DMS79 (cell line): Measurements from ENCODE around the gene TBX6.

Experiments
- DNase-seq: peaks from one replicate; lab custom pipeline; 2025; lab: John Stamatoyannopoulos, UW

The TBX6 gene

GRCh38 chr16:30086291-30087140 is 5.2 kb downstream of the TBX6 start:
- DNase-seq, result no peak

DNA sequence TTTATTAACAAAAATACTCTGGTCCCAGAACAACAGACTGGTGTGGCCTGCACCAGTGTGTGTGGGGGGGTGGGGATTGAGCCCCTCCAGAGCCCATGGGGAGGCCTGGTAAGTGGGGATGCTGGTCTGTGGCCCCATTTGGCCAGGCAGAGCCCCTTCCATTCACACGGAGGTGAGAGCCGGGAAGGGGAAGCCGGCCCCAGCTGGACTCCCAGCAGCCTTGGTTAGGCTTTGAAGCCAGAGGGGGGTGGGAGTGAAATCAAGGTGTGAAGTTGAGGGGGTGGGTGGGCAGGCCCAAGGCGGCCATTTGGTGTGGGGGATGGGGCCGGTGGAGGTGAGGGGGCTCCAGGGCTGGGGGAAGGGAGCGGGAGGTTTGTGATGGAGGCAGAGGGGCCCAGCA is 5.9 kb downstream of the TBX6 start:
- no peak for DNase-seq

DNA sequence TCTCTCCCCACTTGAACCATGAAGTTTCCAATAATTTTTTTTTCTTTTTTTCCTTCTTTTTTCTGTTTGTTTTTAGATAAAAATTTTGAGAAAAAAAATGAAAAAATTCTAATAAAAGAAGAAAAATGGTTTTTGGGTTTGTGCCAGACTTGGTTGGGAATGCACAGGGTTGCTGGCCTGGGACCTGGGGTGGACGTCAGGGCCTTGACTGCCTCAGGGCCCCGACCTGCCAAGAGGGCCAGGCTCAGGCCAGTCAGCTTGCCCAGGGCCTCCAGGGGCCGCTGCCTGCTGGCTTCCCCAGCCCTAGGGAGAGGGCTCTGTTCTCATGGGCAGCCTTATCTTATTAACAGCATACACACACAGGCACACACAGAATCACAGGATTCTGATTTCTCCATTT is 6.5 kb downstream of the TBX6 start:
- DNase-seq, result no peak

DNA sequence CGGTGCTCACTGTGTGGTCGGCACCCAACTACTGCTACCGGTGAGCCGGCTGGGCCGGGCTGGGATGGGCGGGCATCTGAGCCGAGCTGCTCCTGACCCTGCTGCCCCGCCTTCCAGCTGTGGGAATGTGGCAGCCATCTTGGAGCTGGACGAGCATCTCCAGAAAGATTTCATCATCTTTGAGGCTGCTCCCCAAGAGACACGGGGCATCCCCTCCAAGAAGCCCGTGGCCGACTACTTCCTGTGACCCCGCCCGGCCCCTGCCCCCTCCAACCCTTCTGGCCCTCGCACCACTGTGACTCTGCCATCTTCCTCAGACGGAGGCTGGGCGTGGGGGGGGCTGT is 6.9 kb downstream of the TBX6 start:
- no peak for DNase-seq

DNA sequence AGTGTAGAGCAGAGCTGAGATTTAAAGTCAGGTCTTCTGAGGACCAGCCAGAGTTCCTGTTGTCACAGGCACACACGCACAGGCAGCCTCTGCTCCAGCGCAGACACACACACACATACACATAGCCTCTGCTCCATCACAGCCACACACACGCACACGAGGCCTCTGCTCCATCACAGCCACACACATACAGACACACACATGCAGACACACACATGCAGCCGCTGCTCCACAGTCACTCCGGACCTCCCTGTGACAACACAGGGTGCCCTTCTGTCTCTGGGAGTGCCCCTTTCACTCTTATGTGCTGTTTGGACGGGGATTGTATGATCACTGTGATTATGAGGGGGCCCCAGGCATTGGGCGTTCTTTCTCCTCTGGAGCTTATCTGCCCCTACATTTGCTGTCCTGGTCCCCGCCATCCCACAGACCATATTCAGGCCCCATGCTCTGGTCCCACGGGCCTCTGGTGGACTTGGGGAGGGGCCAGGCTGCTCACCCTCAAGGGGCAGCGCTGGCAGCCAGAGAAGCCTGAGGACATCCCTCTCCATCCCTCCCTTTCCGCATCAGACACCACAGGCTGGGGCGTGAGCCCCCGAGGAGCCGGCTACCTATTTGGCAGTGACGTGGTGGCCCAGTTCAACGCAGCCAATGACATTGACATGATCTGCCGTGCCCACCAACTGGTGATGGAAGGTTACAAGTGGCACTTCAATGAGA is 7.5 kb downstream of the TBX6 start:
- DNase-seq, result no peak

DNA sequence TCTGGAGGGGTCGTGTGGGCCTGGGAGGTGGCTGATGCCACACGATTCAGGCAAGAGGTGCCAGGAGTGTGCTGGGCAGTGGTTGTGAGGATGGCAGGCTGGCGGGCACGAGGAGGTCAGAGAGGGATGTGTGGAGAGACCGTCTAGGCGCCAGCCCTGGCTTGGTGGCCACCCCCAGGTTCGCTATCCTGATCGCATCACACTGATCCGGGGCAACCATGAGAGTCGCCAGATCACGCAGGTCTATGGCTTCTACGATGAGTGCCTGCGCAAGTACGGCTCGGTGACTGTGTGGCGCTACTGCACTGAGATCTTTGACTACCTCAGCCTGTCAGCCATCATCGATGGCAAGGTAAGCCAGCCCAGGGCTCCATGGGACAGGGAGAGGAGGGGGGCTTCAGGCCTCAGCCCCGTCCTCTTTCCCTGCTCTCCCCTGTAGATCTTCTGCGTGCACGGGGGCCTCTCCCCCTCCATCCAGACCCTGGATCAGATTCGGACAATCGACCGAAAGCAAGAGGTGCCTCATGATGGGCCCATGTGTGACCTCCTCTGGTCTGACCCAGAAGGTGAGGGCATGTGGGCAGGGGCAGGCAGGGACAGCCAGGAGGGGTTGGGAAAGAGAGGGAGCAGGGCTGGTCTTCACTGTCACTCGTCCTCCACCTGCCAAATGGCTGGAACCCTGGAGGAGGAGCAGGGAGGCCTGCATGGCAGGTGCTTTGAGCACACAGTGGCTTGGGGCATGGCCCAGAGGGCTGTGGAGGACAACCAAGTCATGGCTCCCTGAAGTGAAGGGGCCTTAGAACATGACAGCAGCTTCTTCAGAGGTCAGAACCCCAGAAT is 8.3 kb downstream of the TBX6 start:
- DNase-seq, result no peak

- no peak for DNase-seq
Observed at GRCh38 chr16:30082545-30083090, 9.1 kb downstream of the TBX6 start.

- no peak for DNase-seq
Observed at GRCh38 chr16:30079480-30079879, 12.2 kb downstream of the TBX6 start.

GRCh38 chr16:30078744-30079143 is 13.0 kb downstream of the TBX6 start:
- DNase-seq, result no peak

DNA sequence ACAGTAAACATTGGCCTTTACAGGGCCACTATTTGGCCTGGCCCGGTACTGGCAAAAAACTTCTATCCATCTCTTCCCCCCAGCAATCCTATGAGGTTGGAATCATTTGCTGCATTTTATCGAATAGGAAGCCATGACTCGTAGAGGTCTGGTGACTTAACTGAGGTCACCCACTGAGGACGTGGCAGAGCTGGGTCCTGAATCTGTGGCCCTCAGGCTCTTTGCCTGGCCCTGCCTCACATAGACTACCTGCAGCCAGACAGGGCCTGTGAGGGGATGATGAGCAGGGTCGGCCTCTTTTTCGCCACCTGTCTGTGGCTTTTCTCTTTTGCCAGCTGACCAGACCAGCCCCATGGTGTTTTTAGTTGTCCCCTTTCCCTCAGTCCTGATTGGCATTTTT is 14.1 kb downstream of the TBX6 start:
- DNase-seq, result no peak

- no peak for DNase-seq
Observed at GRCh38 chr16:30076276-30076791, 15.4 kb downstream of the TBX6 start.

DNA sequence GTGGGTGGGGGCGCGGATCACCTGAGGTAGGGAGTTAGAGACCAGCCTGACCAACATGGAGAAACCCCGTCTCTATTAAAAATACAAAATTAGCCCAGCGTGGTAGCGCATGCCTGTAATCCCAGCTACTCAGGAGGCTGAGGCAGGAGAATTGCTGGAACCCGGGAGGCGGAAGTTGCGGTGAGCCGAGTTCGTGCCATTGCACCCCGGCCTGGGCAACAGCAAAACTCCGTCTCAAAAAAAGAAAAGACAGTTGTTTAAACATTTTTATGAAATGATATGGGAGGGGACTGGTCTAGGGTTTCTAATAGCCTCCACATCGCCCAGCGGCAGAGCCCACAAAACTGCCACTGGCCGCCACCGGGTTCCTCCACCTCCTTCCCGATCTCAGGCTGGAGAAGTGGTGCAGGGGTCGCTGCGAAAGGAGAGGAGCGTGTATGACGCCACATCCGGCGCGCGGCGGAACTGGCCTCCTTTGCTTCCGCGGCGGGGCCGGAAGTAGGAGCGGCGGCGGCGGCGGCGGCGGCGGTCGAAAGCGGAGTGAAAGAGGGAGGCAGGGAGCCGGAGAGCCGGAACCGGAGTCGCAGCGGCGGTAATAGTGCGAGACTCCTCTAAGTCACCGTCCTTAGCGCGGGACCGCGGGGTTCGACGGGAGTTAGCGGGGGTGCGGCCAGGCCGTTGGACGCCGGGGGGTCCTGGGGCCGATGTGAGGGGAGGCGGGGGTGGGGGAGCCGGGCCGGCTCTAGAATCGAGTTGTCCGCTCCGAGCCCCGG is 16.0 kb downstream of the TBX6 start, which contains the start of gene PPP4C:
PPP4C (plus strand) TSS at position 492 of the 773 bp plus-strand sequence. CDS start 384 bp downstream, outside the sequence.
- peak; percentile 46 for DNase-seq

DNA sequence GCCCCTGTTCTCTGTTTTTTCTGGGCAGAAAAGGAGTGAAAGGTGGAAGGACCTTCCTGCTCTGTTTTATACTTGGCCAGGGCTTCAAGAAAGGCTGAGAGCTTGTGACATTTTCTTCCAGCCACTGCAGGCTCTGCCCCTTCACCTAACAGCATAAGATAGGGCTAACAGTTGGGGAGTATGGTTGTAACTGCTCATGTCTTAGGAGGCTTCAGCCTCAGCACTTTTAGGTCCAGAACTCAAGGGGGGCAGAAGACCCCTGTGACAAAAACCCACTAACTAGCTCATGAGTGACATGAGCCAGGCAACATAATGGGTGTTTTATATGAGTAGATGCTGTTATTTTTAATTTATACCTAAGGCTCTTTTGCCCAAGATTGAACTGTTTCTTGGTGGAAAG is 21.2 kb downstream of the TBX6 start:
- no peak for DNase-seq

DNA sequence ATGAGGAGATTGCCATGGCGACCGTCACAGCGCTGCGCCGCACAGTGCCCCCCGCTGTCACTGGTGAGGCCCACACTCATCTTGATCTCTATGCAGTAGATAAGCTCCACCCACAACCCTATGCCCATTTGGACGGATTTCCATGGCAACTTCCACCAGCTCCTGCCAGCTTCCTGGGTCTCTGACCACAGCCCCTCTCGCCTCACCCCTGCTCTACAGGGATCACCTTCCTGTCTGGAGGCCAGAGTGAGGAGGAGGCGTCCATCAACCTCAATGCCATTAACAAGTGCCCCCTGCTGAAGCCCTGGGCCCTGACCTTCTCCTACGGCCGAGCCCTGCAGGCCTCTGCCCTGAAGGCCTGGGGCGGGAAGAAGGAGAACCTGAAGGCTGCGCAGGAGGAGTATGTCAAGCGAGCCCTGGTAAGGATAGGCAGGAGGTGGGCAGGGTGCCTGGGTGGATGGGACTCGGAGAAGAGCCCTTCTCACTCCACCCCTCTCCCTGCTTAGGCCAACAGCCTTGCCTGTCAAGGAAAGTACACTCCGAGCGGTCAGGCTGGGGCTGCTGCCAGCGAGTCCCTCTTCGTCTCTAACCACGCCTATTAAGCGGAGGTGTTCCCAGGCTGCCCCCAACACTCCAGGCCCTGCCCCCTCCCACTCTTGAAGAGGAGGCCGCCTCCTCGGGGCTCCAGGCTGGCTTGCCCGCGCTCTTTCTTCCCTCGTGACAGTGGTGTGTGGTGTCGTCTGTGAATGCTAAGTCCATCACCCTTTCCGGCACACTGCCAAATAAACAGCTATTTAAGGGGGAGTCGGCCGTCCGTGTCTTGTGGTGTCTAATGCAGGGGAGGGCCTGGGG is 21.9 kb downstream of the TBX6 start:
- no peak for DNase-seq

- no peak for DNase-seq
Observed at GRCh38 chr16:30068750-30069610, 22.7 kb downstream of the TBX6 start.

DNA sequence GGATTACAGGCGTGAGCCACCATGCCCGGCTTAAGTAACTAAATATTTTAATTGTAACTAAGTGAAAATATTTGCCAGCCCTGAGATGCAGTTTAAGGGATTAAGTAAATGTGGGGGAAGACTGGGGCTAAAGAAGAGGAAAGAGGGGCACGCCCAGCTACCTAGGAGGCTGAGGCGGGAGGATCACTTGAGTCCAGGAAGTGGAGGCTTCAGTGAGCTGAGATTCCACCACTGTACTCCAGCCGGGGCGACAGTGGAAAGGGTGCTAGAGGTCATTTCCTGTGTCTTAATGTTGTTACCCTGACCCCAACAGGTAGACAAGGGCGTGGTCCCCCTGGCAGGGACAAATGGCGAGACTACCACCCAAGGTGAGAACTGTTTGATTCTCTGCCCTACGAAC is 23.4 kb downstream of the TBX6 start:
- DNase-seq, result no peak

- no peak for DNase-seq
Observed at GRCh38 chr16:30067584-30067916, 24.2 kb downstream of the TBX6 start.

DNA sequence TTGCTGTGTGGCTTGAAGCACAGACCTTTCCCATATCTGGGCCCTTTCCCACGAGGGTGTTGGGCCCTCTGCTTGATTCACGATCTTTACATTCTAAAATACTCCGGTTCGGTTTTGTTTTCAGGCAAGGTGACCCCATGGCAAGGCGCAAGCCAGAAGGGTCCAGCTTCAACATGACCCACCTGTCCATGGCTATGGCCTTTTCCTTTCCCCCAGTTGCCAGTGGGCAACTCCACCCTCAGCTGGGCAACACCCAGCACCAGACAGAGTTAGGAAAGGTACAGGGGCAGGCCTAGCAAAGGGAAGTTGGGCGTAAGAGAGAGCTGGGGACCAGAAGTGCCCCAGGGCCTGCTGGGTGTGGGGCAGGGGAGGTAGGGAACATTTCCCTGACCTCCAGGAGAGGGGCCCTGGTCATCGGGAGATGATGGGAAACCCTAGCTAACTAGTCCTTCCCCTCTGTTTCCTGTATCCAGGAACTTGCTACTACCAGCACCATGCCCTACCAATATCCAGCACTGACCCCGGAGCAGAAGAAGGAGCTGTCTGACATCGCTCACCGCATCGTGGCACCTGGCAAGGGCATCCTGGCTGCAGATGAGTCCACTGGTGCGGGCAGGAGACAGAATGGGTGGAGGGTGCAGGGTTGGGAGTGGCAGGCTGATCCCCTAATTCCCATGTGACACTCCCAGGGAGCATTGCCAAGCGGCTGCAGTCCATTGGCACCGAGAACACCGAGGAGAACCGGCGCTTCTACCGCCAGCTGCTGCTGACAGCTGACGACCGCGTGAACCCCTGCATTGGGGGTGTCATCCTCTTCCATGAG is 24.8 kb downstream of the TBX6 start:
- DNase-seq, result no peak
